Testis (tissue), 3 donors: ENCODE data around the gene RPGRIP1. TPM values are rescaled to one million over a fixed set of nuclear protein-coding genes. Genes with fewer than 3 reads are reported as not detected.
A peak's percentile ranks its signal among the peaks of the same experiment; 100 is the strongest.
"Not testable (repeated sequence)": the region's sequence is repeated elsewhere in the genome, so short reads cannot be mapped to it uniquely, and the experiment has no call there.

Source experiments
- DNase-seq: peaks from one replicate; pipeline ENCODE4 v3.0.0-alpha.2; 2019
- H3K27ac ChIP-seq, 2 donors: fragments of 200-600 bp; sonication (generic); one replicate each; pipeline ENCODE4 v1.5.1; 2019
- H3K27me3 ChIP-seq: fragments of 200-600 bp; sonication (generic); one replicate; pipeline ENCODE4 v1.5.1; 2019
- H3K36me3 ChIP-seq: fragments of 200-600 bp; sonication (generic); one replicate; pipeline ENCODE4 v1.5.1; 2017; ENCODE audit warnings: low read depth; ENCODE audit errors: missing control alignments
- H3K4me1 ChIP-seq: fragments of 200-600 bp; sonication (generic); one replicate; pipeline ENCODE4 v1.5.1; 2019
- H3K4me3 ChIP-seq, 2 donors: fragments of 200-600 bp; sonication (generic); one replicate each; pipeline ENCODE4 v1.5.1; 2017 to 2019
- H3K9me3 ChIP-seq: fragments of 200-600 bp; sonication (generic); one replicate; pipeline ENCODE4 v1.5.1; 2017
- POLR2A ChIP-seq: fragments of 450-650 bp; IDR thresholded peaks from one replicate; pipeline ENCODE4 v1.6.1; 2017; ENCODE audit warnings: antibody characterized with exemption, mild to moderate bottlenecking, moderate library complexity
- WGBS, 2 donors: methylation state at CpG; one replicate each; pipeline ENCODE4 v1.1.5; 2018; 5-methylcytosine and 5-hydroxymethylcytosine counted together
- intact Hi-C: fragments of 100-400 bp; cut with DNase I; formaldehyde crosslinking; loops from one replicate; pipeline ENCODE4 v1.15.1; 2023; ENCODE audit warnings: low total_unique reads
- polyA plus RNA-seq: library from polyadenylated mRNA; stranded (reverse); fragments of 350-450 nt; fragmentation: Illumina TruSeq; extraction: RNeasy Lipid Tissue Mini Kit (QIAGEN cat#74804); gene quantifications from one replicate; pipeline ENCODE4 v1.2.3, GENCODE V29; 2014; ENCODE audit warnings: low read depth, low replicate concordance; ENCODE audit not compliant: insufficient read depth
- total RNA-seq, 2 donors: library from RNA; depleted of rRNA; stranded (reverse); fragments of >200 nt; gene quantifications; one replicate each; pipeline ENCODE4 v1.2.3, GENCODE V29; 2016
- TF ChIP-seq, protein P1 (sequence below), 3 experiments: fragments of 450-650 bp in 2 of 3; fragments of 200-600 bp in 1 of 3; sonication (generic) in 1 of 3; IDR thresholded peaks; one replicate each; pipeline ENCODE4 v1.5.1; 2016 to 2019; ENCODE audit warnings: antibody characterized with exemption in 3 of 3, mild to moderate bottlenecking in 2 of 3, moderate library complexity in 1 of 3

The RPGRIP1 gene
- total and polyA plus RNA-seq, 3 donors from 2014 or later: 35.7 to 110 (median 38.9) TPM

DNA sequence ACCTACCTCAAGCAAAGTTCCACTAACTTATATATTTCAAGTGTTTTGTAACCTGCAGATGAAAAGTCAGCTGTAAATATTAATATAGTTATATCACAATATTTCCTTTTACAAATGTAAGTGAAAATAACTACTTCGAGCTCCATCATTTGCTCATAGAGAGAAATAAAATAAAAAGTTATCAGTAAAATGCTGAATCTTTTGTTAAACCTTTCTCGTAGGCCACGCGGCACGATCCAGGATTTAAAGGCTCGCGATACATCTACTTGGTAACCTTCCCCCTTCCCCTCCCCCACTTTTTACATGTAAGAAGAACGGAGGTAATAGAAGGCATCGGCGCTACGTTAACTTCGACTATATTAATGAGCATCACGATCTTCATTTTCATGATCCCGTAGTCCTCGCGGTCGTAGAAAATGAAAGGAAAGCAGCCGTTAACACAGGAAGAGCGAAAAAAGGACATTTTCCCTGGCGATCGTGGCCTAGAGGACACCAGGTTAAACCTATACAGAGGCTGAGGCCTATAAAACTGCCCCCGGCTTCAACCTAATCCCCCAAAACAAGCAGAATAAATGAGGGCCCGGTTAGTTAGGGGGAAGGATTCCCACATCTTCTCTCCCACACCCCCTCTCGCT, 11.1 kb upstream of the RPGRIP1 start:
- 0 to 2% methylated on average over 23 to 24 of the region's 24 CpGs for WGBS, 2 donors
- intact Hi-C loops: loop anchor here (10.0 kb wide), 1 partner anchor 116 kb away; the partner anchor contains the start of gene SUPT16H
- Histone ChIP-seq H3K27ac (peak overlapping the region; percentile 96 to 97), H3K4me3 (peak overlapping the region; percentile 72 to 84), H3K9me3 (no peaks in the 10 kb centered on the region), H3K27me3 (no peaks in the 10 kb centered on the region), H3K36me3 (no peaks in the 10 kb centered on the region), H3K4me1 (peaks cover 18% of the 10 kb centered on the region)
- TF ChIP-seq, protein P1, sequence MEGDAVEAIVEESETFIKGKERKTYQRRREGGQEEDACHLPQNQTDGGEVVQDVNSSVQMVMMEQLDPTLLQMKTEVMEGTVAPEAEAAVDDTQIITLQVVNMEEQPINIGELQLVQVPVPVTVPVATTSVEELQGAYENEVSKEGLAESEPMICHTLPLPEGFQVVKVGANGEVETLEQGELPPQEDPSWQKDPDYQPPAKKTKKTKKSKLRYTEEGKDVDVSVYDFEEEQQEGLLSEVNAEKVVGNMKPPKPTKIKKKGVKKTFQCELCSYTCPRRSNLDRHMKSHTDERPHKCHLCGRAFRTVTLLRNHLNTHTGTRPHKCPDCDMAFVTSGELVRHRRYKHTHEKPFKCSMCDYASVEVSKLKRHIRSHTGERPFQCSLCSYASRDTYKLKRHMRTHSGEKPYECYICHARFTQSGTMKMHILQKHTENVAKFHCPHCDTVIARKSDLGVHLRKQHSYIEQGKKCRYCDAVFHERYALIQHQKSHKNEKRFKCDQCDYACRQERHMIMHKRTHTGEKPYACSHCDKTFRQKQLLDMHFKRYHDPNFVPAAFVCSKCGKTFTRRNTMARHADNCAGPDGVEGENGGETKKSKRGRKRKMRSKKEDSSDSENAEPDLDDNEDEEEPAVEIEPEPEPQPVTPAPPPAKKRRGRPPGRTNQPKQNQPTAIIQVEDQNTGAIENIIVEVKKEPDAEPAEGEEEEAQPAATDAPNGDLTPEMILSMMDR (IDR thresholded peaks at IDR 0.05): no peak
- no peak for TF ChIP-seq POLR2A
- peak; percentile 76 for DNase-seq

DNA sequence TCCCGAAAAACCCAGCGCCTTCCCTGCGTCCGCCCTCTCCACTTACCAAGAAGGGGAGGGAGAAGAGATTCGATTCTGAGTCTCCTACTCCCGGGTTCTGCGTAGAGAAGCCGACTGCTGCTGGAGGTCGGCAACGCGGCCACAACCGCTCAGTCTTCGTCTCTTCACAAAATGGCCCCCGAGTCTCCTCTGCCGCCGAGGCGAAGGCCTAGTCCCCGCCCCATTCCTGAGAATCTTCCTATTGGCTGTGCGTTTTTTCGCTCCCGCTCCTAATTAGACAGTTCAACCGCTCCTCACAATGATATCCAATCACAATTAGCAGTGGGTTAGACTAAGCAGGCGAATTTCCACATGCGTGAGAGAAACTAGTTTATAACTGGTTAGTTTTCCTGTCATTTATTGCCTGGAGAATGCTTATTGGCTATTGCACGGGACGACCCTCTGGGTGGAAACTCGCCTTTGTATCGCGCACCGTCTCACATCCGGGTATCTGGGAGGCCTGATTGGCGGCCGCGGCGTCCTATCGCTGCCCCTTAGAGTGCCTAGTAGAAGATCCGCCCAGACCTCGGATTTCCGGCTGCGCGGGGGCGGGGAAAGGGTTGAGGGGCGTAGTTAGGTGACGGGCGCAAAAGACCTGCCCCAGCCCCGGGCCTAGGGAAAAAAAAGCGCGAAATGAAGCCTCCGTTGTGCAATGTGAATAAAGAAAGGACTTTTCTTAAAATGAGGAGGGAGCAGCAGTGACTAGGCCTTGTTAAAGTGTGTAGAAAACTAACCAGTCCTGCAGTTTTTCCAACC, 10.4 kb upstream of the RPGRIP1 start, which contains the start of gene HNRNPC:
HNRNPC (minus strand) TSS at position 191 of the 795 bp plus-strand sequence. CDS start 35,249 bp downstream, outside the sequence.
- no peaks in the 10 kb centered on the region for H3K27me3 ChIP-seq
- H3K4me1 ChIP-seq: peaks cover 15% of the 10 kb centered on the region
- peak; percentile 100 for DNase-seq
- TF ChIP-seq POLR2A: peak; percentile 90
- TF ChIP-seq, protein P1 (IDR thresholded peaks at IDR 0.05): peak in 1 of 3 experiments; percentile 1
- H3K27ac ChIP-seq: peak within 1 kb of the TSS; percentile 96 to 97
- WGBS, 2 donors: 0% methylated on average over 40 to 49 of the region's 49 CpGs
- no peaks in the 10 kb centered on the region for H3K9me3 ChIP-seq
- no peaks in the 10 kb centered on the region for H3K36me3 ChIP-seq
- intact Hi-C loops: loop anchor here (10.0 kb wide), 1 partner anchor 115 kb away; the partner anchor contains the start of gene SUPT16H
- peak within 1 kb of the TSS; percentile 72 to 84 for H3K4me3 ChIP-seq

DNA sequence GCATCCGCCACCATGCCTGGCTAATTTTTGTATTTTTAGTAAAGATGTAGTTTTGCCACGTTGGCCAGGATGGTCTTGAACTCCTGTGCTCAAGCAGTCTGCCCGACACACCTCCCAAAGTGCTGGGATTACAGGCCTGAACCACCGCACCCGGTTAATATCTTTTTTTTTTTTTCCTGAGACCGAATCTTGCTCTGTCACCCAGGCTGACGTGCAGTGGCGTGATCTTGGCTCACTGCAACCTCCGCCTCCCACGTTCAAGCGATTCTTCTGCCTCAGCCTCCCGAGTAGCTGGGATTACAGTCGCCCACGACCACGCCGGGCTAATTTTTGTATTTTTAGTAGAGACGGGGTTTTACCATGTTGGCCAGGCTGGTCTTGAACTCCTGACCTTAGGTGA, 7.2 kb upstream of the RPGRIP1 start:
- H3K36me3 ChIP-seq, intact Hi-C loops, H3K27ac ChIP-seq, H3K9me3 ChIP-seq, H3K27me3 ChIP-seq, H3K4me3 ChIP-seq, H3K4me1 ChIP-seq, DNase-seq: not testable (repeated sequence)
- WGBS, 2 donors: 87 to 88% methylated on average over 17 of the region's 17 CpGs

DNA sequence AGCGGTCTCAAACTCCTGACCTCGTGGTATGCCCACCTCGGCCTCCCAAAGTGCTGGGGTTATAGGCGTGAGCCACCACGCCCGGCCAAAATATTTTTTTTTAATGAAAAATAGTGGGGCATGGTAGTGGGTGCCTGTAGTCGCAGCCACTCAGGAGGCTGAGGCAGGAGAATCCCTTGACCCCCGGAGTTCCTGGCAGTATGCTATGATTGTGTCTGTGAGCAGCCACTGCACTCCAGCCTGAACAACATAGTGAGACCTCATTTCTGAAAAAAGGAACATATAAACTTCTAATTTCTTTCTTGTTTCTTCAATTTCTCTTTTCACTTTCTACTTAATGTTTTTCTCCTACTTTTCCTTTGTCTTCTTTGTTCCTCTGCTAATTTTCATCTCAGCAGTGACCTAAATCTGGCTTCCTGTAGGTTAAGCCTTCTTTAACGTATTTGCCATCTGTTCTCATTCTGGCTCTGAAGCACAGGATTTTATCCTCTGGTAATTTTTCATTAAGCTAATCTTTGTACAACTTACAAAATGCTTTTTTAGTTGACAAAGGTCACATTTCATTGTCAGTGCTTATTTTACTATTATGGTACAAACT, 4.5 kb upstream of the RPGRIP1 start:
- Histone ChIP-seq H3K9me3 (no peaks in the 10 kb centered on the region), H3K27me3 (no peaks in the 10 kb centered on the region), H3K4me3 (no peak overlapping the region), H3K4me1 (no peaks in the 10 kb centered on the region), H3K27ac (no peak overlapping the region), H3K36me3 (no peaks in the 10 kb centered on the region)
- DNase-seq: no peak
- intact Hi-C loops: no loop called here
- TF ChIP-seq, protein P1 (IDR thresholded peaks at IDR 0.05): no peak
- no peak for TF ChIP-seq POLR2A
- WGBS, 2 donors: 84 to 86% methylated on average over 9 of the region's 9 CpGs

DNA sequence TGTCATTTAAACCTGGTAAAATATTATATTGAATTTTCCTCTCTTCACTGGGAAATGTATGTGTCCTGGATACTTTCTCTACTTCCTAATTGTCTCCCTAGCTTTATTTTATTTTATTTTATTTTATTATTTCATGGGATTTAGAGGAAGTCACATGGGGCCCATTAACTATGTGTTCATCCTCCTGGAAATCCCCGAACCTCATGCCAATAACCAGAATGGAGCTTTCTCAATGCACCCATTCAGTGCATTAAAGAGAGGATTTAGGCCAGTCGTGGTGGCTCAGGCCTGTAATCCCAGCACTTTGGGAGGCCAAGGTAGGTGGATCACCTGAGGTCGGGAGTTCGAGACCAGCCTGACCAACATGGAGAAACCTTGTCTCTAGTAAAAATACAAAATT, 1.3 kb upstream of the RPGRIP1 start:
- H3K9me3 ChIP-seq: no peaks in the 10 kb centered on the region
- H3K27me3 ChIP-seq: no peaks in the 10 kb centered on the region
- H3K4me1 ChIP-seq: no peaks in the 10 kb centered on the region
- no peaks in the 10 kb centered on the region for H3K36me3 ChIP-seq
- DNase-seq: no peak
- no peak overlapping the region for H3K4me3 ChIP-seq
- WGBS, 2 donors: 82 to 85% methylated on average over 4 of the region's 4 CpGs
- intact Hi-C loops: no loop called here
- no peak overlapping the region for H3K27ac ChIP-seq
- no peak for TF ChIP-seq POLR2A
- TF ChIP-seq, protein P1 (IDR thresholded peaks at IDR 0.05): no peak

DNA sequence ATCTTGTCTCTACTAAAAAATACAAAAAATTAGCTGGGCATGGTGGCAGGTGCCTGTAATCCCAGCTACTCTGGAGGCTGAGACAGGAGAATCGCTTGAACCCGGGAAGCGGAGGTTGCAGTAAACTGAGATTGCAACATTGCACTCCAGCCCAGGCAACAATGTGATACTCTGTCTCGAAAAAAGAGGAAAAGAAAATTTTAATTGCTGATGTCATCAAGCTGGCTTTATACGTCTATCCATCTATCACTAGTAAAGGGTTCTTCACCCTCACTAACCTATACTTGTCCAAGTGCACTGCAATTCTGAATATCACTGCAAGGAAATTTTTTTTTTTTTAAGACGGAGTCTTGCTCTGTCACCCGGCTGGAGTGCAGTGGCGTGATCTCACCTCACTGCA, 2.0 kb downstream of the RPGRIP1 start:
- H3K27me3 ChIP-seq, H3K9me3 ChIP-seq, H3K4me3 ChIP-seq, DNase-seq, H3K4me1 ChIP-seq, H3K36me3 ChIP-seq, H3K27ac ChIP-seq, intact Hi-C loops: not testable (repeated sequence)
- 64 to 71% methylated on average over 8 of the region's 8 CpGs for WGBS, 2 donors

DNA sequence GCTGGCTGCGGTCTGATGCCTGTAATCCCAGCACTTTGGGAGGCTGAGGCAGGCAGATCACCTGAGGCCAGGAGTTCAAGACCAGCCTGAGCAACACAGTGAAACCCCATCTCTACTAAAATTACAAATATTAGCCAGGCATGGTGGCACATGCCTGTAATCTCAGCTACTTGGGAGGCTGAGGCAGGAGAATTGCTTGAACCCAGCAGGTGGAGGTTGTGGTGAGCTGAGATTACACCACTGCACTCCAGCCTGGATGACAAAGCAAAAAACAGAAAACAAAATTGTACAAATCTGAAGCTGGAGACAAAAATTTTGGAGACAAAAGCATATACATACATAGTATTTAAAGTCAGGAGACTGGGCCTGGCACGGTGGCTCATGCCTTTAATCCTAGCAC, 6.6 kb downstream of the RPGRIP1 start:
- WGBS, 2 donors: 88 to 93% methylated on average over 2 of the region's 2 CpGs
- intact Hi-C loops, H3K36me3 ChIP-seq: not testable (repeated sequence)

More for the DNA sequence above, 6.6 kb downstream of the RPGRIP1 start:
- not testable (repeated sequence) for H3K27me3 ChIP-seq, H3K4me1 ChIP-seq, H3K27ac ChIP-seq, DNase-seq, H3K4me3 ChIP-seq, H3K9me3 ChIP-seq
